H7 (cell line): ENCODE measurements around the gene GPRIN3. TPM values are rescaled to one million over a fixed set of nuclear protein-coding genes. Genes with fewer than 3 reads are reported as not detected.

ENCODE experiments used
- DNase-seq: peaks from one replicate; pipeline ENCODE4 v3.0.0; 2012
- H3K27me3 ChIP-seq: 2 replicates; pipeline ENCODE4 v1.6.0; 2011; ENCODE audit warnings: mild to moderate bottlenecking, low read length; ENCODE audit not compliant: control insufficient read depth, insufficient read depth
- H3K36me3 ChIP-seq: replicated peaks from 2 replicates; pipeline ENCODE4 v1.5.1; 2011; ENCODE audit warnings: low read length; ENCODE audit not compliant: control insufficient read depth, insufficient read depth
- H3K4me3 ChIP-seq: 2 replicates; pipeline ENCODE4 v1.5.1; 2011; ENCODE audit warnings: low read depth, mild to moderate bottlenecking, control low read depth, low read length, moderate library complexity; ENCODE audit not compliant: insufficient read depth
- total RNA-seq: library from RNA; depleted of rRNA; stranded (reverse); fragments of >200 nt; shearing (Covaris generic); gene quantifications from 2 replicates; pipeline ENCODE4 v1.2.3, GENCODE V29; 2014

The GPRIN3 gene
- total RNA-seq, 1 experiment from 2014 or later, result 0.42 TPM

- DNase-seq, result no peak
These were observed 58.3 kb downstream of the GPRIN3 start for GRCh38 chr4:89249313-89249712.

GRCh38 chr4:89248879-89249281, 58.7 kb downstream of the GPRIN3 start:
- Histone ChIP-seq H3K4me3 (no peak overlapping the region), H3K36me3 (no peaks in the 10 kb centered on the region), H3K27me3 (no peaks in the 10 kb centered on the region)
- DNase-seq, result no peak

More at GRCh38 chr4:89249313-89249712, 58.3 kb downstream of the GPRIN3 start:
- Histone ChIP-seq H3K27me3 (no peaks in the 10 kb centered on the region), H3K4me3 (no peak overlapping the region), H3K36me3 (no peaks in the 10 kb centered on the region)

- no peaks in the 10 kb centered on the region for H3K27me3 ChIP-seq
- no peaks in the 10 kb centered on the region for H3K36me3 ChIP-seq
- no peak for DNase-seq
- no peak overlapping the region for H3K4me3 ChIP-seq
These were observed 59.6 kb downstream of the GPRIN3 start for GRCh38 chr4:89247951-89248350.

GRCh38 chr4:89245459-89245858, 62.1 kb downstream of the GPRIN3 start:
- Histone ChIP-seq H3K36me3 (no peaks in the 10 kb centered on the region), H3K27me3 (no peaks in the 10 kb centered on the region), H3K4me3 (no peak overlapping the region)
- DNase-seq, result no peak

- no peak overlapping the region for H3K4me3 ChIP-seq
- no peaks in the 10 kb centered on the region for H3K27me3 ChIP-seq
- H3K36me3 ChIP-seq, result no peaks in the 10 kb centered on the region
- DNase-seq, result no peak
These were observed 63.8 kb downstream of the GPRIN3 start for GRCh38 chr4:89243733-89244252.

- H3K4me3 ChIP-seq, result no peak overlapping the region
- DNase-seq, result no peak
- H3K36me3 ChIP-seq, result no peaks in the 10 kb centered on the region
- no peaks in the 10 kb centered on the region for H3K27me3 ChIP-seq
These were observed 64.5 kb downstream of the GPRIN3 start for GRCh38 chr4:89242864-89243732.

GRCh38 chr4:89242216-89242615, 65.4 kb downstream of the GPRIN3 start:
- Histone ChIP-seq H3K36me3 (no peaks in the 10 kb centered on the region), H3K4me3 (no peak overlapping the region), H3K27me3 (no peaks in the 10 kb centered on the region)
- no peak for DNase-seq

- no peaks in the 10 kb centered on the region for H3K27me3 ChIP-seq
- H3K36me3 ChIP-seq, result no peaks in the 10 kb centered on the region
- no peak for DNase-seq
- no peak overlapping the region for H3K4me3 ChIP-seq
These were observed 77.3 kb downstream of the GPRIN3 start for GRCh38 chr4:89230271-89230670.

GRCh38 chr4:89226665-89227574, 80.7 kb downstream of the GPRIN3 start:
- no peak overlapping the region for H3K4me3 ChIP-seq
- H3K27me3 ChIP-seq, result no peaks in the 10 kb centered on the region
- DNase-seq, result peak; percentile 59
- no peaks in the 10 kb centered on the region for H3K36me3 ChIP-seq

- no peak overlapping the region for H3K4me3 ChIP-seq
- H3K27me3 ChIP-seq, result no peaks in the 10 kb centered on the region
- no peak for DNase-seq
- H3K36me3 ChIP-seq, result no peaks in the 10 kb centered on the region
These were observed 85.4 kb downstream of the GPRIN3 start for GRCh38 chr4:89222170-89222569.

- DNase-seq, result no peak
- Histone ChIP-seq H3K36me3 (no peaks in the 10 kb centered on the region), H3K27me3 (no peaks in the 10 kb centered on the region), H3K4me3 (no peak overlapping the region)
These were observed 86.3 kb downstream of the GPRIN3 start for GRCh38 chr4:89221167-89221867.

- DNase-seq, result no peak
- Histone ChIP-seq H3K27me3 (no peaks in the 10 kb centered on the region), H3K4me3 (no peak overlapping the region), H3K36me3 (no peaks in the 10 kb centered on the region)
These were observed 89.0 kb downstream of the GPRIN3 start for GRCh38 chr4:89218587-89218986.

- no peaks in the 10 kb centered on the region for H3K27me3 ChIP-seq
- no peaks in the 10 kb centered on the region for H3K36me3 ChIP-seq
- no peak overlapping the region for H3K4me3 ChIP-seq
- no peak for DNase-seq
These were observed 90.0 kb downstream of the GPRIN3 start for GRCh38 chr4:89217604-89218003.

GRCh38 chr4:89216866-89217265, 90.7 kb downstream of the GPRIN3 start:
- no peak overlapping the region for H3K4me3 ChIP-seq
- H3K27me3 ChIP-seq, result no peaks in the 10 kb centered on the region
- no peak for DNase-seq
- H3K36me3 ChIP-seq, result no peaks in the 10 kb centered on the region
